Measurements from ENCODE around the gene ARHGAP23. TPM values are rescaled to one million over a fixed set of nuclear protein-coding genes. Genes with fewer than 3 reads are reported as not detected.

ARHGAP23 gene, protein sequence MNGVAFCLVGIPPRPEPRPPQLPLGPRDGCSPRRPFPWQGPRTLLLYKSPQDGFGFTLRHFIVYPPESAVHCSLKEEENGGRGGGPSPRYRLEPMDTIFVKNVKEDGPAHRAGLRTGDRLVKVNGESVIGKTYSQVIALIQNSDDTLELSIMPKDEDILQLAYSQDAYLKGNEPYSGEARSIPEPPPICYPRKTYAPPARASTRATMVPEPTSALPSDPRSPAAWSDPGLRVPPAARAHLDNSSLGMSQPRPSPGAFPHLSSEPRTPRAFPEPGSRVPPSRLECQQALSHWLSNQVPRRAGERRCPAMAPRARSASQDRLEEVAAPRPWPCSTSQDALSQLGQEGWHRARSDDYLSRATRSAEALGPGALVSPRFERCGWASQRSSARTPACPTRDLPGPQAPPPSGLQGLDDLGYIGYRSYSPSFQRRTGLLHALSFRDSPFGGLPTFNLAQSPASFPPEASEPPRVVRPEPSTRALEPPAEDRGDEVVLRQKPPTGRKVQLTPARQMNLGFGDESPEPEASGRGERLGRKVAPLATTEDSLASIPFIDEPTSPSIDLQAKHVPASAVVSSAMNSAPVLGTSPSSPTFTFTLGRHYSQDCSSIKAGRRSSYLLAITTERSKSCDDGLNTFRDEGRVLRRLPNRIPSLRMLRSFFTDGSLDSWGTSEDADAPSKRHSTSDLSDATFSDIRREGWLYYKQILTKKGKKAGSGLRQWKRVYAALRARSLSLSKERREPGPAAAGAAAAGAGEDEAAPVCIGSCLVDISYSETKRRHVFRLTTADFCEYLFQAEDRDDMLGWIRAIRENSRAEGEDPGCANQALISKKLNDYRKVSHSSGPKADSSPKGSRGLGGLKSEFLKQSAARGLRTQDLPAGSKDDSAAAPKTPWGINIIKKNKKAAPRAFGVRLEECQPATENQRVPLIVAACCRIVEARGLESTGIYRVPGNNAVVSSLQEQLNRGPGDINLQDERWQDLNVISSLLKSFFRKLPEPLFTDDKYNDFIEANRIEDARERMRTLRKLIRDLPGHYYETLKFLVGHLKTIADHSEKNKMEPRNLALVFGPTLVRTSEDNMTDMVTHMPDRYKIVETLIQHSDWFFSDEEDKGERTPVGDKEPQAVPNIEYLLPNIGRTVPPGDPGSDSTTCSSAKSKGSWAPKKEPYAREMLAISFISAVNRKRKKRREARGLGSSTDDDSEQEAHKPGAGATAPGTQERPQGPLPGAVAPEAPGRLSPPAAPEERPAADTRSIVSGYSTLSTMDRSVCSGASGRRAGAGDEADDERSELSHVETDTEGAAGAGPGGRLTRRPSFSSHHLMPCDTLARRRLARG (N-terminal part only)
- total RNA-seq, result 367 TPM

DNA sequence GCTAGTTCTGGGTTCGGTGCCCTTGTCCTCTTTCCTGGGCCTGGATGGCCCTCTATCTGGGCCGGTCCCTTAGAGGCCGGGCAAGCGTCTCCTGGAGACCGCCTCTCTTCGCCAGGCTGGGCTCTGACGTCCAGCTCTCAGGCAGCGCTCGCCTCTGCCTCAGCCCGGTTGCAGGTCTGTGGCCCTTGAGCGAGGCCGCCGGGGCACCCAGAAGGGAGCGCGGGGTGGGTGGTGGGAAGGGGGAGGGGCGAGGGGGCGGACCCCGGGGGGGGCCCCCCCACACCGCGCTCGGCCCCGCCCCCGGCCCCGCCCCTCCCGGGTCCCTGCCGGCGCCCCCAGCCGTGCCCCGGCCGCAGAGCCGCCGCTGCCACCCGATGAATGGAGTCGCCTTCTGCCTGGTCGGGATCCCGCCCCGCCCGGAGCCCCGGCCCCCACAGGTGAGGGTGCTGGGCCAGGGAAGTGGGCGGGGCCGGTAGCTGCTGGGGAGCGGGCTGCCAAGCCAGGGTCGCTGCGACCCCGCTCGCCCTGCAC lies at the start of gene ARHGAP23:
ARHGAP23 (plus strand) TSS at position 353 of the 531 bp plus-strand sequence; CDS start at position 375, 22 bp downstream.
- no peak for DNase-seq (ENCODE audit: low spot score)

DNA sequence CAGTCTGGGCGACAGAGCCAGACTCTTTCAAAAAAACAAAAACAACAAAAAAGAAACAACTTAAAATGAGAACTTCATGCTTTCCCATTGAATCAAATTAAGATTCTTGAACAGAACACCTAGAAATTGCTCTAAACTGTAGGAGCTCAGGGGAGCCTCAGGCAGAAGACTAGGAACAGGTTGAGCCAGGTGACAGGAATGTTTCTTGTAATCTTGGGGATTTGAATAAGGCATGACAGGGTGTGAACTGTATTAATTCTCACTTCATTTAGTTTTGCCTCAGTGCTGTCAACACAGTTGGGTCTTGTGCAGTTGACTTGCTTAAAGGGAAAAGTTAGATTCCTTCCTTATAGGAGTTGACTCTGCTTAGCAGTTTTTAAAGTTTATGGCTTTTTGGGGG lies 48.8 kb upstream of the ARHGAP23 start:
- DNase-seq (ENCODE audit: low spot score), result no peak

DNA sequence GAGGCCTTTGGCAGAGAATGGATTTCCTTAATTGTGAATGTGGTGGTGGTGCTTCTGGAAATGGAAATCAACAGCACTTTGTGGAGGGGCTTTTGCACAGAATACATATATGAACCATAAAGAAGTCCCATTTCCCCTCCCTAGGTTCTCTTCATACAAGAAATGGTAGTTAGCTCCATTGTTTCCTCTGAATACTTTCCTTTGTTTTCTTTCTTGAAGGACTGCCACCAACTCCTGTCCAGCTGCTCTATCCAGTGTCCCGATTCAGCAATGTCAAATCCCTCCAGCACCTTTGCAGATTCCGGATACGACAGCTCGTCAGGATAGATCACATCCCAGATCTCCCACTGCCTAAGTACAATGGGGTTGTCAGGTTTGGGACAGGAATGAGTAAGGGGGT lies 33.2 kb upstream of the ARHGAP23 start:
- DNase-seq (ENCODE audit: low spot score), result no peak

DNA sequence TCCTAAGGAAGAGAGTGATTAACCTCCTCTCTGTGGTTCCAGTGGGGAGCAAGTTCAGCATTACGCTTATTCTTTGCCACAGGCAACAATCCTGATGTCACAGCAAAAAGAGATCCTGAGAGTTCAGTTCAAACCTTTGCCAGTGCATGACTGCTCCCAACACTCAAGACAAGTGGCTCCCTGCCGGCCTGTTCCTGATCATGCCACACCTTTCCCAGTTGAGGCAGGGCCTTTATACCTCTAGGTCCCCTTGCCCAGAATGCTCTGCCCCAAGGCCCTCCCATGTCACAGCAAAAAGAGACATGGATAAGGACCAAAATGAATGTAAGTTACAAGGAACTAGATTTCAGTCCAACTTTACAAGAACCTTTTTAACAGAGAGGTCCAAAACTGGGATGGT lies 31.0 kb upstream of the ARHGAP23 start:
- no peak for DNase-seq (ENCODE audit: low spot score)

DNA sequence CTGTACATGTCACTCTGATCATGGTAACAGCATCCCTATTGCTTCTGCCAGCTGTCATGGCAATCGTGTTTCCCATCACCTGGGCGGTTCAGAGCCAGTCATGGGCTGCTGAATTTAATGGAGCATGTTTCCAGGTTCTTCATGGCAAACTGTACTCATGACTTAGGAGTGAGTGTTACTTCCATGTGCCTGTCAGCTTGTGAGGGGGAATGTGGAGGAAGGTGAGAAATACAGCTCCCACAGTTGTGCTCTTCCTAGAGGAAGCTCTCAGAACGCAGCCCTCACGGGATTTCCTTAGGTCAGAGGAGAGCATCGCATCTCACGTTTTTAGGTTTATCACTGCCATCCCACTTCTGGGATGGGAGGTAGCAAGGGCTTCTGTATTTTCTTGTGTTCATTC lies 28.0 kb upstream of the ARHGAP23 start:
- no peak for DNase-seq (ENCODE audit: low spot score)

DNA sequence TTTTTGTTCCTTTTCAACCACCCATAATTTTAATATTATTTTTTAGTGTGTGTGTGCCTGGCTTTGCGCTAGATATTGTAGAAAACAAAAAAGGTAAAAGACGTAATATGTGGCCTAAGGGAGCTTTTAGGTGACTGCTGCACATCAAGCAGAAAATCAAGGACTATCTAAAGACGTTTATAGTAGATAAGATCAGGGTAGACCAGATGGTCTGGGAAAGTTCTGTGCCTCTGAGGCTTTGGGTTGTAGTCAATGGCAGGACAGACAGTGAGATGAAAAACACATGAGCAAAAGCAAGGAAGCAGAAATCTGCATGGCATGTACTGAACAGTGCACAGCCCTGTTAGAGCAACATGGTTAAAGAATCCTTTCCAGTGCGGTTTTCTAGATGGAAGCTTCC lies 26.8 kb upstream of the ARHGAP23 start:
- no peak for DNase-seq (ENCODE audit: low spot score)

DNA sequence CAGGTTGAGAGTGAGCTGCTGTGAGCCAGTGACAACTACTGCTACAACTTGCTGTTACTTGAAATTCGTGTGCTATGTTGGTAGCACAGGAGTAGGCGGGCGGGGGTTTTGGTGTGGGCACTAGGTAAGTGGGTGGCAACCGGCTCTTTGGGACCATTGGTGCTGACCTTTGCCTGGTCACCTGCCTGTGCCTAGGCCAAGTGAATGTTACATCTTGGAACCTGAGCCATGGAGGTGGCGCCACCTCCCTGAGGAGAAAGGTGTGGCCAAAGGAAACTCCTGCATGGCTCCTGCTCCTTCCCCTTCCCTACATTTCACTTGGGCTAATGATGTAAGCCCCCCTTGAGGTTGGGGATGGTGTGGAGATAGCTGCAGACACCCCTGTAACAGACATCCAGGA lies 25.4 kb upstream of the ARHGAP23 start:
- DNase-seq (ENCODE audit: low spot score), result no peak

DNA sequence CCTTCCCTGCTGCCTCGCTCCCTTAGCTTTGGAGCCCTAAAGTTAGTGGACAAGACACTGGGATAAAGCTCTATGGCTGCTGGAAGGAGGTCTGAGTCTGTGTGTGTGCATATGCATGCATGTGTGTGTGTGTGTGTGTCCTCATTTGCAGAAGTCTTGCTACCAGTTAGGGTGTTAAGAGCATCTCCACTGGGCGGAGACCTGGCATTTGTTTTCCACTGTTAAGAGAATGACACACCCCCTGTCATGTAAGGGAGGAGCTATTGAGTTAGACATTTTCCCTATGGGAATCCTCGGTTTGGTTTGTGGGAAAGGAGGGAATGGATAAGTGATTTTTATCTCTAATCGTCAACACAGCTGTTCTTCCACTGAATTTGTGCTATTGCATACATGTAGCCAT lies 24.8 kb upstream of the ARHGAP23 start:
- no peak for DNase-seq (ENCODE audit: low spot score)

DNA sequence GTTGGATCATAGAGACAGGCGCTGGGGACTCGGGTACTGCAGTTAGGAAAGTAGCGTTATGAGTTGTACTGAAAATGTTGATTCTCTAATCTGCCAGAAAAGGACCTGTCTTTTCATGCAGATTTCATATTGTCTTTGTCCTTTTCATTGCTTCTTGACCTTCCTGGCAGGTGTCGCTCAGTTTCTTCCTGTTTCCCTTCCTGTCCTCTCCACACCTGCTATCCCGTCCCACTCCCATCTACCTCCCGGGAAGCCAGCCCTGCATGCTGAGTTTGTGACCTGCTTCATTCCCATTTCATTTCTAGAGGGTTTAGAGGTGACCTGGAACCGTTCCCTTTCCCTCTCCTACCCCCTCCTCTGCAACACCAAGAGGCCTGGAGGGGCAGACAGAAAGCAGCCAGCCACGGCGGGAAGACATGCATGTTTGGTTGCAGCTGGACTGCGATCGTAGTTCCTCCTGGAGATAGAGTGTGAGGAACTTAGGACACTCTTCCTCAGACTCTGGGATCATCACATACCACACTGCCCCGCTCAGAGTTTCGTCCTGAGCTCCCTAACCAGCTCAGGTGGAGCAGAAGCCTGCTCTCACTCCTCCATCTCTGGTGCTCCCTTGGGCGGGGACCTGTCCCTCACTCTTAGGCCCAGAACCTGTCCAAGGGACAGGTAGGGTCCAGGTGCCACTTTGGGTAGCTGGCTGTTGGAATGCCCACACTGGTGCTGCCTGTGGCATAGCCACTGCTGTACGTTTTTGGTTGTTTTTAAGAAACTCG lies 23.9 kb upstream of the ARHGAP23 start:
- DNase-seq (ENCODE audit: low spot score), result no peak

DNA sequence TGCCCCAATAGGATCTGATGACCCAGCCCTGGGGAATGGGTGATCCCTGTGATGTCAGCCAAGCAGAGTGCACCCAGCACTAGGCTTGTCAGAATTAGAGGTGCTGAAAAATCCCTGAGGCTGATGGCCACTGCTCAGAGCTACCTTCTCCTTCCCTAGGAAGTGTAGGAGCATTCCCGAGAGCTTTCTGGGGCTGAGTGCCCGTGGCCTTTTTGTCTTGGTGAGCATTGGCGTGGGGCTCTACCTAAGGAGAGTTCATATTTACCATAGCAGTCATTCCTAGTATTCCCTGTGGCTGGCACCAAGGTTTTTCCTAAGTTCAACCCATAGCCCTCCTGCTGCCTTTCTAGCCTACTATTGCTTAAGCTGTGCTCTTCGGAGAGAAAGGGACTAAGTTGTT lies 22.6 kb upstream of the ARHGAP23 start:
- DNase-seq (ENCODE audit: low spot score), result no peak

DNA sequence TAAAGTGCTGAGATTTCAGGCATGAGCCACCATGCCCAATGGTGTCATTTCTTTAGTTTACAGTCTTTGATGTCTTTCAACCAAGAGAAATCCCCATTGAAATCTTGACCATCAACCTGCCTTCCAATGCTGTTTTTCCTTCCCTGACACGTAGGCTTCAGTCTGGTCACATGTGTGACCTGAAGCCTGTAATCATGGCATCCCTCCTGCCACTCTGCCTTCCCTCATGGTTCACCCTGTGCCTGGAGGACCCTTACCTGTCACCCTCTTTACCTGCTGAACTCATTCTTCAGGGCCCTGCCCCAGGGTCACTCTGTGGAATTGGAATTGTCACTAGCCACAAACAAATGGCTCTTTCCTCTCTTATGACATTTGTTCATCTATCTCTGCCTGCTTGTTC lies 18.1 kb upstream of the ARHGAP23 start:
- no peak for DNase-seq (ENCODE audit: low spot score)

DNA sequence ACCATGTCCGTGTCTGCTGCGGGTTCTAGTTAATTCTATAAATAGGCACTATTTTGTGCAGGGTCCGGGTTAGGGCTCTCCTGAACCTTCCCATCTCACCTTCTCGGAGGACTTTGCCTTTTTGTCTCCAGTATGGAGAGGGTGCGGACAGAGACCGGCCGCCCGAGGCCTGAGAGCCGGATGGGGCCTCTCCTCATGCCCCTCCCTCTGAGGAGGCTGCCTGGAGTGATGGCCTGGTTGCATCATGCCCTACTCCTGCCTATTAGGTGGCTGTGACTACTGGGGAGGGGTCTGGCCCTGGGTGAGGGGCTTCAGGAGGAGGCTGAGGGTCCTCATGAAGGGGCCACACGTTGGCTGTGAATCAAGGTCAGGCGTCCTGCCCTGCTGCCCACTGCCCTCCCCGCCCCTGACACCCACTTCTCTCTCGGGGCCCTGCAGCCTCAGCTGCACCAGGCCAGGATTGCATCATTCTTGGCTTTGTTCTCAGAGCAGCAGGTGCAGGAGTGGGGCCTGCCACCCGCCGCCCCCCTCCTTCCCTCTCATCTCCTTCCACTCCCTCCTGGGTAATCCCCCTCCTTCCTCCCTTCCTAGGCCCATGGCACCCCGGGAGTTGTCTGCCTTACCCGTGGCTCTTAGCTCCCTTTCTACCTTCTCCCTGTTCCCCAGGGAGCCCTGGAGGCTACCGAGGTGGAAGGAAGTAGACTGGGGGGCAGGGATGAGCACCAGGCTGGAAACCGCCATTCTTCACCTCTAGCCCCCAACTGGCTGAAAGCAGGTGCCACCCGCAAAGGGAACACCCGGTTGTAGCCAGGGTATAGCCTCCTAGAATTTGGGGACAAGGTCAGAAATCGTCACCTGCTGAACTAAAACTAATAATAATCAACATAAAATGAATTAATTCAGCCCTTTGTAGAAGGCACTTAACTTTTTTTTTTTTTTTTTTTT lies 12.7 kb upstream of the ARHGAP23 start:
- no peak for DNase-seq (ENCODE audit: low spot score)

DNA sequence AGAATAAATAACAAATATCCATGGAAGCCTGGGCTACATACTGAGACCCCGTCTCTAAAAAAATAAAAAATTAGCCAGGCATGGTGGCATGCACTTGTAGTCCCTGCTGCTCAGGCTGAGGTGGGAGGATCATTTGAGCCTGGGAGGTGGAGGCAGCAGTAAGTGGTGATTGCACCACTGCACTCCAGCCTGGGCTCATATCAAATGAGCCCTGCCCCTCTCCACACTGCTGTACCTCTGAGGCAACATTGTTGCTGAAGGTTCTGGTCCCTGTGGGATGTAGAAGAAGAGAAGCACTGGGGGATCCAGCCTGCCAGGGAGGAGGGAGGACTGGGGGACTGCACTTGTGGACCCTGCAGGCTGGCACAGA lies 11.4 kb upstream of the ARHGAP23 start:
- DNase-seq (ENCODE audit: low spot score), result no peak

DNA sequence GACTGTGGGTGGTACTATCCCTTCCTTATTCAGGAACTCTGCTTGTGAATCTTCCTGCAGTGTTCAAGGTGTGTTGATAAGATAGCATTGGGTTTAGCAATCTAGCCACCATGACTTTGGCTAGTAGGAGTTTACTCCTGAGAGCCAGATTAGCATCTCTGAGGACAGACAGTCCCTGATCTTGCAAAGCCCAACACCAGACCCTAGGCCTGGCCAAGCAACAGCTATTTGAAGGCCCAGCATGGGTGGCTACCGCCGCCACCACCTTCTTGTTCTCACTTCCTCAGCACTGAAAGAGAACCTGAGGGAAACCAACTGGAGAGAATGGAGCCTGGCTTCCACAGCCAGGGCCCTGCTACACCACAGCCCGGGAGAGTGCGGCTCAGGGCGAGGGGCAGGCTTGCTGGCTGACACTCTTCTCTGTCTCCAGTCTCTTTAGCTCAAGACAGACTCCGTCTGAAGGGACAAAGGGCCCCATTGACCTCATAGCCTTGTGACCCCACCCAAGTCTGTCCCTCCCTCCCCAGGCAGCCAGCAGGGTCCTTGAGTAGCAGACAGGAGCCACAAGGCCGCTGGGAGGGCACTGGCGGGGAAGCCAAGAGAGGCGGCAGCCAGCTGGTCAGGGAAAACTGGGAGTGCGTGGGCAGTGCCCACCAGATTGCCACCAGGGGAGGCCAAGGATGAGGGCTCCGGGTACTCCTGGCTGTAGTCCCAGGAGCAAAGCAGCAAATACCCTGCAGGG lies 10.9 kb upstream of the ARHGAP23 start:
- DNase-seq (ENCODE audit: low spot score), result no peak

DNA sequence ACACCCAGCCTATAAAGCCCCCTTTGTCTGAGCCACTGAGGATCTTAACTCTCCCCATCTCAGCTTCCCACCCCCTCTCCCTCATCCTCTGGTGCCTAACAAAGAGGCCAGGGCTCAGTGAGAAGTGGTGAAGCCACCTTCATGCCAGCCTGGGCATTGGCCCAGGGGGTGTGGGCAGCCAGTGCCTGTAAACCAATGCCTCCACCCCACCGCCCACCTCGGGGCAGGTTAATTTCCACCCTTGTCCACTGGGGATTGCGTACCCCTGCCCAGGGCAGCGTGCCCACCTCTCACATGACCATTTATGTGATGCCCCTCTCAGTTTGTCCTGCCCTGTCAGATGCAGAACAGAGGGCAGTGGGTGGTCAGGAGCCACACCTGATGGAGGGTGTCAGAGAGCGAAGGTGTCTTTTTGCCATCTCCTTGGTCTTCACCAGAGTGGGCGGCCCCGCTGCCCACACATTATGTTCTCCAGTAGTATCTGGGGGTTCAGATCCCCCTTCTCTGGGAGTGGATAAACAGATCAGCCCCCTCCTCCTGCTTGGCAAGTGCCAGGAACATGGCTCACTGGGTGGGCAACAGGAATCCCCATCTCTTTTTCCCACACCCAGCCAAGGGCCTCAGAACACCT lies 10.1 kb upstream of the ARHGAP23 start:
- no peak for DNase-seq (ENCODE audit: low spot score)

DNA sequence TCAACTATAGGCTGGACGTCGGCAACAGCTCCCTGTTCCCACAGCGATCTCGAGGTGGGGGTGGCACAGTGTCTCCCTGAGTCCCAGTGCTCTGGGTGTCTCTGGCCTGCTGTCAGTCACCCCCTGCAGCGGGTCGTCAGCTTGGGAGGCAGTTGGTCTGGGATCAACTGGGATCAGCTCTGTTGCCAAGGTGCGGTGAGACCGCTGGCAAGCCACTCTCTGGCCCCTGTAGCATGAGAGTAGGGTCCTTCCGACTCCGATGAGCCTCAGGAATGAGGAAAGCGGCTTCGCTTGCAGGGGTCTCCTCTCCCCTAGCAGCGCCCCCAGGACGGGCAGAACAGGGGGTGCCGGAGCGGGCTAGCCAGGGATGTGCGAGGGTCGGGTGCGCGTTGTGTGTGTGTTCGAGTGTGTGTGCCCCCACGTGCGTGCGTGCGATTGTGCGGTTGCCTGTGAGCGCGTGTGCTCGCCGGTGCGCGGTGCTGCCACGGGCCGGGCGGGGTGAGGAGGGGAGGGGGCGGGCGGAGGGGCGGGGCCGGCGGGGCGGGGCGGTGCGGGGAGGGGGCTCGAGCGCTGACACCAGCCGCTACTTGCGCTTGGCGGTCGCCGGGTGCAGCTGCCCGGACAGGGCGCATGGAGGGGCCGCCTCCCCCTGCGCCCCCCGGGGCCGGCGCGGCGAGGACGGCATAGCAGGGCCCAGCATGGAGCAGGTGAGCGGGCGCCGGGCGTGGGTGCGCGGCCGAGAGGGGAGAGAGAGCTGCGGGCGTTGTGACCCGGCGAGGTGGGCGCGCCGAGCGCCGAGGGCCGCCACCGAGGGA lies 9.4 kb upstream of the ARHGAP23 start:
- no peak for DNase-seq (ENCODE audit: low spot score)

DNA sequence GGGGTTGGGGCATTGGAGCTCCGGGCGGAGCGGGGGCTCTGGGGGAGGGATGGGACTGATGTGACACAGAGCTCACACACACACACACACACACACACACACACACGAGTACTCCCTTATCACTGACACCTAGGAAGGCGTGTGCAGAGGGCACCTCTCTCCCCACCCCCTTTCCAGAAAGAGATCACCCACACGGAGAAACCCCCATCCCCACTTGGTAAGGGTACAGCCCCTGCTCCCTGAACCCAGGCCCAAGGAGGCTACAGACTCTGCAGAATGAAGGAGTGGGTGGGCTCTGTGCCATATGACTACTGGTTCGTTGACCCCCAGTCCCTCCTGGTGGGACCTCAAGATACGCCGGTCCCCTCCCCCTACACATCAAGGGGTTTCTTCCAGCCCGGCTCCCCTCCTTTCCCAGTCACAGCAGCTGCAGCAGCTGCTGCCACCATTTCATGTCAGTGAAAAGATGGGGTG lies 8.7 kb upstream of the ARHGAP23 start:
- no peak for DNase-seq (ENCODE audit: low spot score)

DNA sequence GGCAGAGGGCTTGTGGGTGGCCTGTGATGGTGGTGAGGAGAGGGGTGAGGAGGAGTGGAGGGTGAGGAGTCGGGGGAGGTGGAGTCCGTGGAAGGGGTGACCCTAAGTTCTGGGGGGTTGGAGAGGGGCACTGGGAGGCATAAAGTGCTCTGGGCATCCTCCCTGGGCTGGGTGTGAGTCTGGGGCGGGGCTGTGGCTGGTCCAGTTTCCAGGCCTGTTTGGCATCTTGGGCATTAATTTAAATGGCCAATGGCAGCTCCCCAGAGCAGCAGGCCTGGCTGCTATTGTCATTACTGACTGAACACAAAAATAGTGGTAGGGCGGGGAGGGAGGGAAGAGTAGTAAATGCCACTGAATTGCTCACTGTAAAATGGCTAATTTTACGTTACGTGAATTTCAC lies 7.7 kb upstream of the ARHGAP23 start:
- DNase-seq (ENCODE audit: low spot score), result no peak

All from ureter (tissue), 1 donor.